ENCODE results near the gene SPIRE2.
"Not testable (repeated sequence)": the region's sequence is repeated elsewhere in the genome, so short reads cannot be mapped to it uniquely, and the experiment has no call there.

- not testable (repeated sequence) for TF ChIP-seq POLR2A, CTCF, POLR2AphosphoS5 (IDR thresholded peaks at IDR 0.05)
Measured at GRCh38 chr16:89819448-89819847, 8.8 kb upstream of the SPIRE2 start.

Measured in sigmoid colon (tissue), 4 donors.